Naive thymus-derived CD4-positive, alpha-beta T cell (primary cell): ENCODE measurements around the gene FUT9. TPM values are rescaled to one million over a fixed set of nuclear protein-coding genes. Genes with fewer than 3 reads are reported as not detected.
"Not testable (repeated sequence)": the region's sequence is repeated elsewhere in the genome, so short reads cannot be mapped to it uniquely, and the experiment has no call there.

Experiments used
- ATAC-seq: fragments of 150-1000 bp; cut with Tn5 transposase; 2 replicates; pipeline ENCODE4 v1.10.0; 2021; ENCODE audit warnings: mild to moderate bottlenecking, moderate library complexity
- CTCF ChIA-PET: fragments of 350-600 bp; sonication (Branson Sonifier 250); formaldehyde crosslinking; loops from one replicate; lab custom pipeline; 2021; ENCODE audit warnings: antibody characterized with exemption; lab: Charles Lee
- POLR2A ChIA-PET: fragments of 350-600 bp; sonication (Branson Sonifier 250); formaldehyde crosslinking; loops from one replicate; lab custom pipeline; 2021; ENCODE audit warnings: antibody characterized with exemption, inconsistent platforms; lab: Charles Lee
- DNase-seq, 9 donors: peaks; one replicate each; pipeline versions ENCODE4 v3.0.0 to v3.0.0-alpha.2; 2020 to 2022; ENCODE audit warnings: mixed read lengths in 1 of 9
- H3K27ac ChIP-seq: one replicate; pipeline ENCODE4 v1.7.0; 2013; ENCODE audit warnings: mild to moderate bottlenecking, low read depth, low read length, moderate library complexity
- H3K27me3 ChIP-seq, 2 donors: one replicate each; pipeline ENCODE4 v1.7.0; 2013; ENCODE audit warnings: low read length in 2 of 2, mild to moderate bottlenecking in 2 of 2, moderate library complexity in 2 of 2; ENCODE audit not compliant: control insufficient read depth in 2 of 2, insufficient read depth in 2 of 2
- H3K36me3 ChIP-seq, 3 experiments: 1 replicate in 2 of 3; 2 replicates in 1 of 3; pipeline ENCODE4 v1.7.0; 2013; ENCODE audit warnings: low read length in 3 of 3, mild to moderate bottlenecking in 3 of 3, moderate library complexity in 1 of 3; ENCODE audit not compliant: insufficient read depth in 3 of 3, control insufficient read depth in 2 of 3
- H3K4me1 ChIP-seq, 2 donors: one replicate each; pipeline ENCODE4 v1.7.0; 2013; ENCODE audit warnings: low read length in 2 of 2, mild to moderate bottlenecking in 2 of 2, moderate library complexity in 1 of 2; ENCODE audit not compliant: control insufficient read depth in 2 of 2, insufficient read depth in 2 of 2
- H3K4me3 ChIP-seq: 2 replicates; pipeline ENCODE4 v1.7.0; 2013; ENCODE audit warnings: mild to moderate bottlenecking, low read length
- H3K9me3 ChIP-seq, 3 experiments: 1 replicate in 2 of 3; 2 replicates in 1 of 3; pipeline ENCODE4 v1.7.0; 2013; ENCODE audit warnings: low read length in 3 of 3; ENCODE audit not compliant: control insufficient read depth in 2 of 3
- H3K27ac Mint-ChIP-seq, 9 donors: one replicate each; pipeline ENCODE4 v1.8.0; 2020 to 2022; ENCODE audit warnings: mixed read lengths in 9 of 9, mild to moderate bottlenecking in 8 of 9, moderate library complexity in 5 of 9, inconsistent platforms in 2 of 9
- H3K27me3 Mint-ChIP-seq, 5 donors: one replicate each; pipeline ENCODE4 v1.8.0; 2021 to 2022; ENCODE audit warnings: mixed read lengths in 5 of 5, mild to moderate bottlenecking in 1 of 5
- H3K36me3 Mint-ChIP-seq, 5 donors: one replicate each; pipeline ENCODE4 v1.8.0; 2020 to 2022; ENCODE audit warnings: mixed read lengths in 5 of 5, mild to moderate bottlenecking in 3 of 5, inconsistent platforms in 1 of 5
- H3K4me1 Mint-ChIP-seq, 7 donors: one replicate each; pipeline ENCODE4 v1.8.0; 2020 to 2022; ENCODE audit warnings: mixed read lengths in 7 of 7, mild to moderate bottlenecking in 3 of 7, inconsistent platforms in 1 of 7
- H3K4me3 Mint-ChIP-seq, 10 donors: one replicate each; pipeline ENCODE4 v1.8.0; 2020 to 2022; ENCODE audit warnings: mild to moderate bottlenecking in 10 of 10, mixed read lengths in 10 of 10, moderate library complexity in 6 of 10, inconsistent platforms in 2 of 10
- H3K9me3 Mint-ChIP-seq, 11 donors: one replicate each; pipeline ENCODE4 v1.8.0; 2020 to 2022; ENCODE audit warnings: mixed read lengths in 11 of 11, mild to moderate bottlenecking in 4 of 11, inconsistent platforms in 1 of 11, moderate library complexity in 1 of 11
- intact Hi-C, 2 donors: fragments of 100-400 bp; cut with micrococcal nuclease; formaldehyde crosslinking; loops; one replicate each; pipeline ENCODE4 v1.15.1; 2023
- polyA plus RNA-seq, 2 donors: library from polyadenylated mRNA; unstranded; fragments of 300-500 nt; fragmentation: Illumina TruSeq; gene quantifications; one replicate each; pipeline ENCODE4 v1.2.3, GENCODE V29; 2021
- total RNA-seq, 6 experiments: library from RNA in 5 of 6; stranded (reverse) in 5 of 6; gene quantifications; 1 replicate in 5 of 6; 2 replicates in 1 of 6; pipeline ENCODE4 v1.2.3 and lab custom pipeline; 2021 to 2026

The FUT9 gene
- total and polyA plus RNA-seq, 7 experiments from 2014 or later, result not detected

- H3K27me3 Mint-ChIP-seq, result peaks cover 0 to 8% (median 0%) of the 10 kb centered on the region in 5 donors
These were observed 222.0 kb downstream of the FUT9 start for GRCh38 chr6:96237638-96238347.

DNA sequence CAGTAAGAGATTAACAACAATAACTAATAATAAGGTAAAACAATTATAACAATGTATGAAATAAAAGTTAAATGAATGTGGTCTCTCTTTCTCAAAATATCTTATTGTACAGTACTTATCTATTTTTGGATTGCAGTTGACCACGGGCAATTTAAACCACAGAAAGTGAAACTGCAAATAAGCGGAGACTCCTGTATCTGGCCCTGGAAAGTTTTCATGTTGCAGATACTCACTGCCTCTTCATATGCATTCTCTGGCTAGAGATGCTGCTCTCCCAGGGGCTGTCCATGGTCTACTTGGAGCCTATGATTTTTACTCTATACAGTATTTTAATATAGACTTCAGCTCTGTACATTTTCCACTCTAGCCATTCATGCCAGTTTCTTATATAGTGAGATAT is 230.8 kb downstream of the FUT9 start:
- no peaks in the 10 kb centered on the region for H3K36me3 Mint-ChIP-seq
- ATAC-seq, result no peak
- Histone ChIP-seq H3K4me3 (no peak overlapping the region), H3K36me3 (no peaks in the 10 kb centered on the region), H3K27me3 (no peaks in the 10 kb centered on the region), H3K27ac (no peak overlapping the region), H3K9me3 (no peaks in the 10 kb centered on the region), H3K4me1 (no peaks in the 10 kb centered on the region)
- no peak for DNase-seq
- CTCF ChIA-PET, result no interaction called here
- POLR2A ChIA-PET, result no interaction called here
- no peaks in the 10 kb centered on the region for H3K27me3 Mint-ChIP-seq
- H3K27ac Mint-ChIP-seq, result no peak overlapping the region
- peaks cover 0 to 1% (median 0%) of the 10 kb centered on the region in 7 donors for H3K4me1 Mint-ChIP-seq
- H3K4me3 Mint-ChIP-seq, result no peak overlapping the region
- intact Hi-C loops, result no loop called here
- H3K9me3 Mint-ChIP-seq, result peaks cover 0 to 1% (median 0%) of the 10 kb centered on the region in 11 donors

More at GRCh38 chr6:96237638-96238347, 222.0 kb downstream of the FUT9 start:
- Histone ChIP-seq H3K27me3 (no peaks in the 10 kb centered on the region), H3K9me3 (no peaks in the 10 kb centered on the region), H3K4me1 (no peaks in the 10 kb centered on the region), H3K4me3 (no peak overlapping the region), H3K27ac (no peak overlapping the region), H3K36me3 (no peaks in the 10 kb centered on the region)
- ATAC-seq, result no peak
- no peaks in the 10 kb centered on the region for H3K9me3 Mint-ChIP-seq
- H3K27ac Mint-ChIP-seq, result no peak overlapping the region
- no peak overlapping the region for H3K4me3 Mint-ChIP-seq
- no peaks in the 10 kb centered on the region for H3K4me1 Mint-ChIP-seq
- ChIA-PET CTCF (interaction anchor here (0.6 kb wide), 1 partner anchor 26 kb away, joined by 3 read pairs; no protein-coding TSS in a partner anchor), POLR2A (no interaction called here)
- no peak for DNase-seq
- no peaks in the 10 kb centered on the region for H3K36me3 Mint-ChIP-seq
- intact Hi-C loops, result no loop called here

- no peak overlapping the region for H3K4me3 Mint-ChIP-seq
- no peaks in the 10 kb centered on the region for H3K36me3 Mint-ChIP-seq
- no peak overlapping the region for H3K27ac Mint-ChIP-seq
These were observed 234.0 kb downstream of the FUT9 start for GRCh38 chr6:96249755-96250154.

DNA sequence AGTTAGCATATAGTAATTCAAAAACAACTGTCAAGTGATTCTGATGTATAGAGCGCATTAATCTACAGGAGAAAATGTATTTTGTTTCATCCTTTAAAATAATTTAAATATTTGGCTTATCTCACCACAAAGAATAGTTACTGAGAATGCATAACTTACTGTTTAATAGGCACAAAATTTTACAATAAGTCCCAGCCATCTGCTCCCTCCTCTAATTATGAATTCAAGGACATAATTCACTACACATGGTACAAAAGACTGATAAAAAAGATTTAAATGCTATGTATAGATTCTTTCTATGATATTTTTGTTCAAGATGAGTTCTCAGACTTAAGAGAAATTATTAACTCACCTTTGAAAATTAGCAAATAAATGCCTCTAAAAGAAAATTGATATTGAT is 242.0 kb downstream of the FUT9 start:
- CTCF ChIA-PET, result no interaction called here
- Histone ChIP-seq H3K4me1 (no peaks in the 10 kb centered on the region), H3K4me3 (no peak overlapping the region), H3K9me3 (no peaks in the 10 kb centered on the region), H3K36me3 (no peaks in the 10 kb centered on the region), H3K27ac (no peak overlapping the region), H3K27me3 (no peaks in the 10 kb centered on the region)
- POLR2A ChIA-PET, result no interaction called here
- no peak overlapping the region for H3K4me3 Mint-ChIP-seq
- intact Hi-C loops, result no loop called here
- DNase-seq (no peak), ATAC-seq (no peak)
- H3K36me3 Mint-ChIP-seq, result no peaks in the 10 kb centered on the region
- no peak overlapping the region for H3K27ac Mint-ChIP-seq
- H3K9me3 Mint-ChIP-seq, result peaks cover 0 to 3% (median 0%) of the 10 kb centered on the region in 11 donors
- H3K27me3 Mint-ChIP-seq, result peaks cover 0 to 4% (median 0%) of the 10 kb centered on the region in 5 donors
- H3K4me1 Mint-ChIP-seq, result no peaks in the 10 kb centered on the region

More at GRCh38 chr6:96249755-96250154, 234.0 kb downstream of the FUT9 start:
- ChIA-PET CTCF (no interaction called here), POLR2A (no interaction called here)
- Mint-ChIP-seq H3K27me3 (no peaks in the 10 kb centered on the region), H3K4me1 (peaks cover 0 to 1% (median 0%) of the 10 kb centered on the region in 7 donors), H3K9me3 (peaks cover 0 to 1% (median 0%) of the 10 kb centered on the region in 11 donors)
- Histone ChIP-seq H3K36me3 (no peaks in the 10 kb centered on the region), H3K27me3 (no peaks in the 10 kb centered on the region), H3K27ac (no peak overlapping the region), H3K4me3 (no peak overlapping the region), H3K4me1 (no peaks in the 10 kb centered on the region), H3K9me3 (no peaks in the 10 kb centered on the region)
- DNase-seq, result no peak
- ATAC-seq, result no peak
- intact Hi-C loops, result no loop called here

DNA sequence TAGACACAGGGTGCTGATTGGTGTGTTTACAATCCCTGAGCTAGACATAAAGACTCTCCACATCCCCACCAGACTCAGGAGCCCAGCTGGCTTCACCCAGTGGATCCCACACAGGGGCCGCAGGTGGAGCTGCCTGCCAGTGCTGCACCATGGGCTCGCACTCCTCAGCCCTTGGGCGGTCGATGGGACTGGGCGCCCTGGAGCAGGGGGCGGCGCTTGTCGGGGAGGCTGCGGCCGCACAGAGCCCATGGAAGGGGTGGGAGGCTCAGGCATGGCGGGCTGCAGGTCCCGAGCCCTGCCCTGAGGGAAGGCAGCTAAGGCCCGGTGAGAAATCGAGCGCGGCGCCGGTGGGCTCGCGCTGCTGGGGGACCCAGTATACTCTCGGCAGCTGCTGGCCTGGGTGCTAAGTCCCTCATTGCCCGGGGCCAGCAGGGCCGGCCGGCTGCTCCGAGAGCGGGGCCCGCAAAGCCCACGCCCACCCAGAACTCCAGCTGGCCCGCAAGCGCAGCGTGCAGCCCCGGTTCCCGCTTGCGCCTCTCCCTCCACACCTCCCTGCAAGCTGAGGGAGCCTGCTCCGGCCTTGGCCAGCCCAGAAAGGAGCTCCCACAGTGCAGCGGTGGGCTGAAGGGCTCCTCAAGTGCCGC is 245.1 kb downstream of the FUT9 start:
- H3K4me3 ChIP-seq, H3K27me3 ChIP-seq, H3K4me1 ChIP-seq, H3K27me3 Mint-ChIP-seq, H3K9me3 Mint-ChIP-seq, H3K27ac ChIP-seq, DNase-seq, H3K36me3 Mint-ChIP-seq, H3K9me3 ChIP-seq, POLR2A ChIA-PET, CTCF ChIA-PET, H3K27ac Mint-ChIP-seq, ATAC-seq, H3K36me3 ChIP-seq, intact Hi-C loops, H3K4me3 Mint-ChIP-seq, H3K4me1 Mint-ChIP-seq: not testable (repeated sequence)
